ENCODE measurements around the gene SUSD2. TPM values are rescaled to one million over a fixed set of nuclear protein-coding genes. Genes with fewer than 3 reads are reported as not detected.

The SUSD2 gene
- polyA plus RNA-seq, 1 of the 3 experiments (the other 2 are of a cell fraction) = 0.82 TPM

GRCh38 chr22:24216541-24217209, 35.4 kb downstream of the SUSD2 start:
- no peaks in the 10 kb centered on the region for H4K20me1 ChIP-seq (ENCODE audit: insufficient read depth)
- 88% methylated on average over 9 of the region's 12 CpGs for WGBS (ENCODE audit: low lambda C conversion rate)
- no peak overlapping the region for H3K27ac ChIP-seq (ENCODE audit: low read depth in 2 of 2, low read length in 1 of 2)
- no peaks in the 10 kb centered on the region for H3K9me2 ChIP-seq
- no peak overlapping the region for H2AFZ ChIP-seq (ENCODE audit: low read depth)
- POLR2A ChIA-PET = interaction anchor here (0.6 kb wide), 1 partner anchor 369 kb away, joined by 3 read pairs; no protein-coding TSS in a partner anchor
- no peaks in the 10 kb centered on the region for H3K27me3 ChIP-seq (ENCODE audit: insufficient read depth)
- DNase-seq = peak; percentile 1
- H3K79me2 ChIP-seq (ENCODE audit: insufficient read depth) = no peaks in the 10 kb centered on the region
- TF ChIP-seq RCOR1 (IDR thresholded peaks at IDR 0.05; ENCODE audit: low read length) (no peak), ELF1 (IDR thresholded peaks at IDR 0.05) (no peak), POLR2AphosphoS5 (IDR thresholded peaks at IDR 0.05; ENCODE audit: low read depth, low read length) (no peak), USF2 (IDR thresholded peaks at IDR 0.05; ENCODE audit: borderline replicate concordance, low read depth, low read length) (no peak), RXRA (IDR thresholded peaks at IDR 0.05; ENCODE audit: borderline replicate concordance, low read depth) (no peak), JUND (IDR thresholded peaks at IDR 0.05) (no peak), EZH2phosphoT487 (IDR thresholded peaks at IDR 0.05; ENCODE audit: borderline replicate concordance, low read depth) (no peak), RAD21 (IDR thresholded peaks at IDR 0.05; ENCODE audit: low read length) (no peak), TEAD4 (IDR thresholded peaks at IDR 0.05; ENCODE audit: borderline replicate concordance, insufficient read depth) (no peak), MXI1 (IDR thresholded peaks at IDR 0.05; ENCODE audit: low read depth, low read length) (no peak), FOSL2 (IDR thresholded peaks at IDR 0.05; ENCODE audit: borderline replicate concordance, low read depth) (no peak), TAF1 (IDR thresholded peaks at IDR 0.05; ENCODE audit: borderline replicate concordance, low read depth, low read length) (no peak), CTCF (IDR thresholded peaks at IDR 0.05) (no peak), MEF2A (IDR thresholded peaks at IDR 0.05; ENCODE audit: borderline replicate concordance, low read depth) (no peak), ZBTB33 (IDR thresholded peaks at IDR 0.05; ENCODE audit: borderline replicate concordance, low read depth) (no peak), SMC3 (IDR thresholded peaks at IDR 0.05; ENCODE audit: low read depth, low read length) (no peak), SIN3A (IDR thresholded peaks at IDR 0.05; ENCODE audit: borderline replicate concordance, low read depth, low read length) (no peak), USF1 (IDR thresholded peaks at IDR 0.05; ENCODE audit: borderline replicate concordance, low read depth) (no peak), CHD2 (IDR thresholded peaks at IDR 0.05; ENCODE audit: low read length, partially characterized antibody) (no peak)
- no peak overlapping the region for H3K4me3 ChIP-seq (ENCODE audit: low read depth in 2 of 2, low read length in 1 of 2)
- H3K9ac ChIP-seq = no peak overlapping the region
- H3F3A ChIP-seq (replicated peaks; ENCODE audit: insufficient read depth) = no peaks in the 10 kb centered on the region
- CTCF ChIA-PET = interaction anchor here (1.9 kb wide), 1 partner anchor 15 kb away, joined by 9 read pairs; no protein-coding TSS in a partner anchor
- no peaks in the 10 kb centered on the region for H3K9me3 ChIP-seq
- no peaks in the 10 kb centered on the region for H3K4me1 ChIP-seq (ENCODE audit: control insufficient read depth in 1 of 2, insufficient read depth in 2 of 2, low read depth in 1 of 2, low read length in 1 of 2)
- no peak overlapping the region for H3K4me2 ChIP-seq
- no peaks in the 10 kb centered on the region for H3K36me3 ChIP-seq (replicated peaks in 1 of 2; ENCODE audit: control insufficient read depth in 1 of 2, insufficient read depth in 2 of 2, low read length in 1 of 2)

Measured in SK-N-SH (cell line).